Brain microvascular endothelial cell (primary cell): ENCODE data around the gene TRIM29.
"Not testable (repeated sequence)": the region's sequence is repeated elsewhere in the genome, so short reads cannot be mapped to it uniquely, and the experiment has no call there.

Source experiments
- DNase-seq: peaks from one replicate; pipeline ENCODE4 v3.0.0-alpha.2; 2020
- H3K27ac ChIP-seq: fragments of 250-450 bp; sonication (Bioruptor Pico); 2 replicates; pipeline ENCODE4 v1.5.1; 2020; ENCODE audit warnings: mild to moderate bottlenecking, moderate library complexity
- H3K27me3 ChIP-seq: fragments of 250-450 bp; sonication (Bioruptor Pico); replicated peaks from 2 replicates; pipeline ENCODE4 v1.5.1; 2020; ENCODE audit warnings: mild to moderate bottlenecking
- H3K36me3 ChIP-seq: fragments of 250-450 bp; sonication (Bioruptor Pico); replicated peaks from 2 replicates; pipeline ENCODE4 v1.5.1; 2020; ENCODE audit warnings: mild to moderate bottlenecking
- H3K4me3 ChIP-seq: 2 replicates; pipeline ENCODE4 v1.5.1; 2011; ENCODE audit warnings: low read depth, mild to moderate bottlenecking, control low read depth, low read length, moderate library complexity
- CTCF ChIP-seq: IDR thresholded peaks from 2 replicates; pipeline ENCODE4 v1.5.1; 2011; ENCODE audit warnings: low read depth, mild to moderate bottlenecking, moderate library complexity, low read length, control low read depth, inconsistent platforms; ENCODE audit errors: missing control alignments
- in situ Hi-C: cut with HindIII; loops from 2 replicates; pipeline ENCODE4 v1.10.0; 2017; ENCODE audit warnings: low sequenced_read_pairs, low pct_ligation_motif_present

Gene TRIM29

DNA sequence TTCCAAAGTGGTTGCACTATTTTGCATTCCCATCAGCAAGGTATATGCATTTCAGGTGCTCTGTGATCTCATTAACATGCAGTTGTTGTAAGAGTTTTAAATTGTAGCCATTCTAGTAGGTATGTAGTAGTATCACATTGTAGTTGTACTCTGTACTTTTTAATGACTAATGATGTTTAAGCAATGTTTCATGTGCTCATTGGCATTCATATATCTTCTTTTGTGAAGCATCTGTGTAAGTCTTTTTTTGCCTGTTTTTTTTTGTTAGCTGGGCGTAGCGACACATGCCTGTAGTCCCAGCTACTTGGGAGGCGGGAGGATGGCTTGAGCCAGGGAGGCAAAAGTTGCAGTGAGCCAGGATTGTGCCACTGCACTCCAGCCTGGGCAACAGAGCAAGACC, 11.3 kb upstream of the TRIM29 start:
- in situ Hi-C loops, result no loop called here
- DNase-seq, result no peak

DNA sequence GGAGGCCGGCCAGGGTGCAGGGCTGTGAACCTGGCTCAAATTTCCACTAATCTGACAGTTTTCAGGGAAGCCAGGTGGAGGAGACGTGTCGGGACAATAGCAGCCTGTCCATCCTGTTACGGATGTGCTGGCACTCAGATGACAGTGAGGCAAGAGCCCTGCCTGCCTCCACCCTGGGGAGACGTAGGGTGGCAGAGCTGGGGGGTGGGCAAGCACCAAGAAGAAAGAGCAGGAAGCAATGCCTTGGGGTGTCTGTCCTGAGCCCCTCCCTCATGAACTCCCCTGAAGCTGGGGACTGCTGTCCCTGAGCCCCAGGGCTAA, 10.0 kb upstream of the TRIM29 start:
- Histone ChIP-seq H3K27me3 (peaks cover 22% of the 10 kb centered on the region), H3K27ac (no peak overlapping the region), H3K36me3 (no peaks in the 10 kb centered on the region), H3K4me3 (no peak overlapping the region)
- no peak for DNase-seq
- TF ChIP-seq CTCF, result no peak
- in situ Hi-C loops, result no loop called here

More for the DNA sequence above, 11.3 kb upstream of the TRIM29 start:
- Histone ChIP-seq H3K4me3 (no peak overlapping the region), H3K27ac (no peak overlapping the region), H3K36me3 (no peaks in the 10 kb centered on the region), H3K27me3 (peaks cover 22% of the 10 kb centered on the region)
- TF ChIP-seq CTCF, result no peak

DNA sequence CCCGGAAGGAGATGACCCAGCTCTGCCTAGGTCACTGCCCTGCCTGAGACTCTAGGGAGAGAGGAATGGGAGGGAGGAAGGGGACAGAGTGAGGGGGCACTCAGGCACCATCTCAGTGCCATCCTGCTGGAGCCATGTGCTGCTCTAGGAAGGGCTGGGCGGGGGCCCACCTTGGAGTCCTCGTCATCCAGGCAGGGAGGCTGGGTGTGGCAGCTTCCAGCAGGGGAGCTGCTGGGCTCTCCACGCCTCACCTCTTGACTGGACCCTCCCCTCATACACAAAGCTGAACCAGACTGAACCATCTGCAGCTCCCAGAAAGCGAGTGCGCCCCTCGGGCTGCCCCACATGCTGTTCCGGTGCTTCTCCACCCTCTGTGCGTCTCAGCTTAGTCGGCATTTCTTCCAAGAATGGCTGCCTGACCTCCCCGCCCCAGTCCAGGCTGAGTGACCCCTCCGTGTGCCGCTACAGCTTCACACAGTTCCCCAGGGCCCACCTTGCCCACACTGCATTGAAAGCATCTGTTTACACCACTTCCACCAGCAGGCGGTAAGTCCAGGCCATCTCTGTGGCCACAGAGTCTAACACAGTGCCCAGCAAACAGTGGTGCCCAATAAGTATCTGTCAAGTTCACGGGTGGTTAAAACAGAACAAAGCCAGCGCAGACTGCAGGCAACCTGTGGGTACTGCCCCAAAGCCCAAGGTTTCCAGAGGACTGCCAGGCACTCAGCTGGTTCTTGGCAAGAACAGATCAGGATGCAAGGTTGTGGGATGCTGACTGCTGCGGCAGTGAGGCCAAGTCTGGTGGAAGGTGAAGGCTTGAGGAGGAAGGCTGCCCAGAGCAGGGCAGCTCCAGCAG, 9.4 kb upstream of the TRIM29 start:
- no peak overlapping the region for H3K27ac ChIP-seq
- TF ChIP-seq CTCF, result no peak
- H3K36me3 ChIP-seq, result no peaks in the 10 kb centered on the region
- in situ Hi-C loops, result no loop called here
- H3K4me3 ChIP-seq, result no peak overlapping the region
- no peak for DNase-seq
- H3K27me3 ChIP-seq, result peaks cover 22% of the 10 kb centered on the region

DNA sequence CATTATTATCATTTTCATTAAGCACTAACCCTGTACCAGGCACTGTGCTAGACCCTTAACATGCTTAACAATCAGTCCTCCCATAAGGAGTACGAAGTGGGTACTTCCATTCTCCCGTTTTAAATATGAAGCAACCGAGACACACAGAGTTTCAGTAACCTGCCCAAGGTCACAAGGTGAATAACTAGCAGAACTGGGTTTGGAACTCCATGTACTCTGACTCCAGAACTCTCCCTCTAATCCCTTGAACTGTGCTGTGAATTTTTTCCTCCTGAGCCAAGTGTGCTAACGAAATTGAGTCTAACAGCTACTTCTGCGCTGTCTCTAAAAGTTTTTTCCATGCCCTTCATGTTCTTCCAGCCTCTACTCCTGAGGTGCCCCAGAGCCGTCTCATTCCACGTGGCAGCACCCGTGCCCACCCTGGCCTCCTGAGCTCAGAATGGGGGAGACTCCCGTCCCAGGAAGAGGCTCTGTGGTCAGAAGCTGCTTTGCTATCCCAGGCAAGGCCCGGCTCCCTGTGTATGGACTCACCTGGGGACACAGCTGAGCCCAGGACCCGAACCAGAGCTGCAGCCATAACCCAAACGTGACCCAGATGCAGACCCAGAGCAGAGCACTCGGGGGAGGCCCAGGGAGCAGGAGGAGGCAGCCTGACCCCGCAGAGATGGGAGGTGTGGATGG, 8.6 kb upstream of the TRIM29 start:
- peaks cover 24% of the 10 kb centered on the region for H3K27me3 ChIP-seq

DNA sequence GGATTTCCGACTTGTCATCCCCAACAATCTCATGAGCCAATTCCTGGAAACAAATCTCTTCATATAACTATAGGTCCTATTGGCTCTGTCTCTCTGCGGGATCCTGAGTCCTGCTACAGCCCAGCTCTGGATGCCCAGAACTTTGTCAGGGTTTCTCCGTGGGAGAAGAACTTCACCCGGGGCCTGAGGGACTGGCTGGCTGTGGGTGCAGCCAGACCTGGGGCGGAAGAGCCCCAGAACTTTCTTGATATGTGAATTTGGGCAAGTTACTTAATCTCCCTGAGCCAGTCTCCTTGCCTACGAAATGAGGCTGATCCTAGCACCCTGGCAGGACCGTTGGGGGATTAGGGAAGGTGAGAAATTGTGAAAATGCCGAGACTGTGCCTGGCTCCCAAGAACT, 6.6 kb upstream of the TRIM29 start:
- no peak for TF ChIP-seq CTCF
- Histone ChIP-seq H3K27ac (no peak overlapping the region), H3K27me3 (peaks cover 27% of the 10 kb centered on the region), H3K4me3 (no peak overlapping the region), H3K36me3 (no peaks in the 10 kb centered on the region)
- in situ Hi-C loops, result no loop called here
- no peak for DNase-seq

More for the DNA sequence above, 8.6 kb upstream of the TRIM29 start:
- H3K36me3 ChIP-seq, result no peaks in the 10 kb centered on the region
- no peak for TF ChIP-seq CTCF
- in situ Hi-C loops, result no loop called here
- DNase-seq, result no peak
- H3K4me3 ChIP-seq, result no peak overlapping the region
- H3K27ac ChIP-seq, result no peak overlapping the region

GRCh38 chr11:120143472-120143871, 5.6 kb upstream of the TRIM29 start:
- H3K27ac ChIP-seq, DNase-seq, H3K4me3 ChIP-seq, H3K36me3 ChIP-seq, in situ Hi-C loops: not testable (repeated sequence)
- peaks cover 23% of the 10 kb centered on the region for H3K27me3 ChIP-seq
